HL-60/S4 treated with phorbol 12-myristate 13-acetate at 8.2 ng/mL for 4 days and 3 days (cell line): ENCODE data around the gene WDR5B.

Experiments used
- in situ Hi-C: fragments of 300-500 bp; cut with MboI; formaldehyde crosslinking; loops from 2 replicates; pipeline ENCODE4 v1.15.0; 2022; ENCODE audit warnings: low sequenced_read_pairs

WDR5B gene

DNA sequence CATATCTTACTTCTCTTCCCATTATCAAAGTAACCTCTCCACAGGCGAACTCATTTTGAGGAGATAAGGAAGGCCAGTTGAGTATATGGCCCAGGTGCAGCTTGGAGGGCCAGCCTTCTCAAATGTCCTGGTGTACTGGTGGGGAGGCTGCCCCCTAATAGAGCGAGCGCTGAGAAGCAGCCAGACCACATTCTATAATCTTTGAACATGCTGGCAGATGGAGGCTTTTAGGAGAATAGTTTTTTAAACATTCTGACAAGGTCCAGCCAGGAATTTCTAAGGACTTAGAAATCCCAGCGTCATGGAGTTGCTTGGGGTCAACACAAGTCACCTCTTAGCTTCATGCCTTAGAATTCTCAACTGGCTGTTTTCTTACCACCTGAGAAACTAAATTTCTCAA, 5.8 kb downstream of the WDR5B start:
- in situ Hi-C loops, result no loop called here

DNA sequence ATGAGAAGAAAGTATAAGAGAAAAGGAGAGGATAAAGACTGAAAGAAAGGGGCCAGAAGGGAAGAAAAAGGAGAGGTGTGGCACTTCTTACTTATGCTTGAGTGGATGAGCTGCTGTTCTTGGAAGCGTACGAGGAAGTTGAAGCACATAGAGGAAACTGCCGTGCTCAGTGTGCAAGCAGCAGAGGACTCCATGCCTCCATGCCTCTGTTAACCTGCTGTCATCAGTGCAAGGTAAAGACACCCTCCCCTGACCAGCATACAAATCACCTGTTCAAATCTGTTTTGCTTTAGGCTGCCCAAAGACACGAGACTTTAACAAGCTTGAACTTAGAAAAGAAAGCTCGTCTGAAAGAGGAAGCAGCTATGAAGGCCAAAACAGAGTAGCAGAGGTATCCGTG, 6.4 kb downstream of the WDR5B start:
- in situ Hi-C loops, result no loop called here

DNA sequence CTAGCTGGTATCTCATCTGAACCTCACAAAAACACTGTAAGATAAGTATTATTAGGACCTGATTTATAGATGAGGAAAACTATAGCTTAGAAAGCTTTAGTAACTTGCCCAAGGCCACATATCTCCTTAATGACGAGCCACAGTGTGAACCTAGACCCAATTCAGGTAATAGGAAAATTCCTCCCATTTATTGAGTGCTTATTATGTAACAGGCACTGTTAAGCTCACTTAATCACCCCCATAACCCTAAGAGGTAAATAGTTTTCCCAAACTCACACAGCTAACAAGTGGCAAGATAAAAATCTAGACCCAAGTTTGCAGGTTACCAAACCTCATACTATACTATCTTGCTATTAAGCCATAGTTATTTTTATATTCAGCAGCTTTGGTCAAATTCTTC, 7.9 kb downstream of the WDR5B start:
- in situ Hi-C loops, result no loop called here

DNA sequence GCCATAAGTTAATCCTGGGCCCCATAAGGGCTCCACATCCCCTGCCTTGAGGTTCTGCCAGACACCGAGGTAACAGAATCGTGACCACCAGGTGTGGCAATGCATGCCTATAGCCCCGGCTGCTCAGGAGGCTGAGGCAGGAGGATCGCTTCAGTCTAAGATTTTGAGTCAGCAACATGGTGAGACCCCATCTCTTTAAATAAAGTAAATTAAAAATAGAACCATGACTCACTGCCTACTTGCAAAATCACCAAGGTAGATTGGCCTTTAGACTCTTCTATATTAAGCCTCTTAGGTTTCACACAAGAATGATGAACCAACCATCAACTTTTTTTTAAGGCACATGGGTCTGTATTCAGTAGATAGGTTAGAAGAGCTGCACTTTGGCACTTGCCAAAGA, 9.7 kb downstream of the WDR5B start:
- in situ Hi-C loops, result no loop called here

DNA sequence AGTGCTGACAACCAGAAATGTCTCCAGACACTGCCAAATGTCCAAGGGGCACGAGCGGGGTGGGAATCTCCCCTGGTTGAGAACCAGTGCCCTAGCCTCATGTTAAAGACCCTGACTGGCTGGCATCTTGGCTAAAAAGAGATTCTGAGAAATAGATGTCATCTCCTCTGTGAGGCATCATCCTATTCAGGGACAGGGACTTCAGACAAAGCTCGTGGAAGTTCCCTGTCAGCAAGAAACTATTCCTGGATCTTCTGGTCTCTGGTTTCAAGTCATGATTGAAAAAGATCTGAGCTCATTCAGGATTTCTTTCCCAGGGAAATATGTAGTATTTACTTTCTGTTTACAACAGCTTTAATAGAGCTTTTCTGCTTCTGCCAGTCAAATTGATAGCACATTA, 10.8 kb downstream of the WDR5B start:
- in situ Hi-C loops, result no loop called here

DNA sequence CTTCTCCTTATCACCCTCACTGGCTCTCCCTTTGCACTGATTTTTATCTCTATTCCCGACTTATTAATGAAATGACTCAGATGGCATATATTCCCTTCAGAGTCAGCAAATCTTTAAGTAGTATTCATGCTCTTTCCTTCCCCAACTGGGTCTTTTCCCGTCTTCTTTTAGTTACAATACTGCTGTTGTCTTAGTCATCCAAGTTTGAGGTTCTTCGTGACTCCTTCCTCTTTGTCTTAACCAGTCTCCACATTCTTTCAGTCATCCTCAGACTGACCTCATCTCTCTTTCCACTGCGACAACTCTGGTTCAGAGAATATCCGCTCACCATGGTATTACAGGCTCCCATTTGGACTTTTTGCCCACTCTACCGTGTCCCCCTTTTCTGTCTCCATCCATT, 12.4 kb downstream of the WDR5B start:
- in situ Hi-C loops, result no loop called here

DNA sequence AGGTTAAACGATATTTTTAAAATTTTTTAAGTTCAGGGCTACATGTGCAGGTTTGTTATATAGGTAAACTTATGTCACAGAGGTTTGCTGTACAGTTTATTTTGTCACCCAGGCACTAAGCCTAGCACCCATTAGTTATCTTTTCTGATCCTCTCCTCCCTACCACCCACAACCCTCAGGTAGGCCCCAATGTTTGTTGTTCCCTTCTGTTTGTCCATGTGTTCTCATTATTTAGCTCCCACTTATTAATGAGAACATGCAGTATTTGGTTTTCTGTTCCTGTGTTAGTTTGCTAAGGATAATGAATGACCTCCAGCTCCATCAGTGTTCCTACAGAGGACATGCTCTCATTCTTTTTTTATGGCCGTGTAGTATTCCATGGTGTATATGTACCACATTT, 16.9 kb downstream of the WDR5B start:
- in situ Hi-C loops, result no loop called here

DNA sequence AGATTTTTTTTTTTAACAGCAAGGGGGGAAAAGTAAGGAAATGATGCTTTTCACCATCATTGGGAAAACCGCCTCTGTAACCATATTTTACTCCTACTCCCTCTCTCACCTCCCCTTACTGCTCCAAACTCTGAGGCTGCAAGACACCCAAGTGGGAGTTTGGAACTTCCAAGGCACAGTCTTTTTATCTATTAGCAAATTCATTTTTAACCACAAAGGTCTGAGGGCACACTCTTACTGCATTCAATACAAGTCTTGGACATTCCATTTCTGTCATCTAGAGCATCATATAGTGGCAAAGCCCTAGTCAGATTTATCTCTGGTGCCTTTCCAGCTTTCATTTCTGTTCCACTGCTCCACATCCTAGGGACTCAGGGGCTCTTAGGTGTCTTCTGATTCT, 18.7 kb downstream of the WDR5B start:
- in situ Hi-C loops, result no loop called here

DNA sequence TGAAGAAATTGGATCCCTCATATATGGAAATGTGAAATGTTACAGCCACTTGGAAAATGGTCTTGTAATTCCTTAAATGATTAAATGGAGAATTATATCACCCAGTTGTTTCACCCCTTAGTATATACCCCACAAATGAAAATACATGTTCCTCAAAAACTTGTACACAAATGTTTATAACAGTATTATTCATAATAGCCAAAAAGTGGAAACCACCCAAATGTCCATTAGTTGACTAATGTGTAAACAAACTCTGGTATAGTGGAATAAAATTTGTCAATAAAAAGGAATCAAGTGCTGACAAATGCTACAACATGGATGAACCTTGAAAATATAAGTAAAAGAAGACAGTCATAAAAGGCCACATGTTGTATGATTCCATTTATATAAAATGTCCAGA, 19.4 kb downstream of the WDR5B start:
- in situ Hi-C loops, result no loop called here

DNA sequence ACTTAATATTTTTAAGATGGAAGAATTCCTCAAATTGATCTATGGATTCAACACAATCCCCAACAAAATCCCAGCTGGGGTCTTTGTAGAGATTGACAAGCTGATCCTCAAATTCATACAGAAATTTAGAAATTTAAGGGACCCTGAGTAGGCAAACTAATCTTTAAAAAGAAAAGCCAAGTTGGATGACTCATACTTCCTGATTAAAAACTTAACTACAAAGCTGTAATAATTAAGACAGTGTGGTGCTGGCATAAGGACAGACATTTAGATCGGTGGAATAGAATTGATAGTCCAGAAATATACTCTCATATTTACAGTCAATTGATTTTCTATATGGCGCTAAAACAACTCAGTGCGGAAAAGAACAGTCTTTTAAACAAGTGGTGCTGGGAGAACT, 20.3 kb downstream of the WDR5B start:
- in situ Hi-C loops, result no loop called here

DNA sequence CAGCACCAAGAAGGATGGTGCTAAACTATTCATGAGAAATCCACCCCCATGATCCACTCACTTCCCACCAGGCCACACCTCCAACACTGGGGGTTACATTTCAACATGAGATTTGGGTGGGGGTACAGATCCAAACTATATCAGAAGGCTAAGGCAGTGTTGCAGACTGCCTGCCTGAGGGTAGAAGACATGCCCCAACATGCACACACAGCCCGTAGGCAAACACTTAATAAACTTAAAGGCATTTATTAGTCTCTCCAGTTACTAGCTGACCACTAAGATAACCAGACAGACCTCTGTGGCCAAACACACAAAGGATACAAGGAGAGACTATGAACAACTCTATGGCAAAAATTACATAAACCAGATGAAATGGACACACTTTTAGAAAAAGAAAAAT, 21.7 kb downstream of the WDR5B start:
- in situ Hi-C loops, result no loop called here

DNA sequence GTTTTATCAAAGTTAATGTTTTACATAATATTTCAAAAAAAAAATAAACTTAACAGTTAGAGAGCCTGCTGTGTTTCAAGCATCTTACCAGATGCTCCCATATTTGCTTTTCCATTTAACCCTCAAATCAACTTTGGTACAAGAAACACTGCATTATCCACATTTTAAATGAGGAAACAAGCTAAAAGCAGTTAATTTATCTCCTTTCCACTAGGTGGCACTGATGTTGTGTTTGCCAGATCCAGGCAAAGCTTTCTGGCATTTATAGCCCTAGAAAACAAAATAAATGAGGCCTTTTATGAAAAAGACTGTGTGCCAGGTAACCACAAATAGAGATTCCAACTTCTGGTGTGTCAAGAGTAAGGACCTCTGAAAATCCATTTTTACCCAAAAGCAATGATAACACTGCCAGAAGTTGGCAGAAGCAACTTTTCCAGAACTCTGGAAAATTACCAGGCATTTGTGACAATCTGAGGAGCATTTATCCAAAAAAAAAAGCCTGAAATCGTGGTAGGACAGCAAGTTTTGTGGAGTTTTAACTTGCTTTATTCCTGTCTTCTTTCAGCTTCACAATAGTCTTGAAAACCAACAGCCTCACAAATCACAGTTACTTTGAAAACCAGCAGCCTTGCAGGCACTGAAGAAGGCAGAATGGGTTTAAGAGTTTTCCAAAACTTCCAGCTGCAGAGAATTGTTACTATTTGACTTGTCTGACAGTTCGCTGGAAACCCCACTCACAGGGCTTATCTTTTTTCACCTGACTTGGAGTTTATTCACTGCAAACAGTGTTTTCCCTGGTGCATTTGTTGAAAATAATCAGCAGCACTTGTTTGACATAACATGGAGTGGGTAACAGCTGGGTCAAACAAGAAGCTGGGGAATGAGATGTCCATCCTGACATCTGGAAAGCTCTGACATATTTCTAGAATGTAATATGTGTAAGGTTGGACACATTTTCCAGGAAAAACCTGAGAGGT, 22.7 kb downstream of the WDR5B start:
- in situ Hi-C loops, result no loop called here

DNA sequence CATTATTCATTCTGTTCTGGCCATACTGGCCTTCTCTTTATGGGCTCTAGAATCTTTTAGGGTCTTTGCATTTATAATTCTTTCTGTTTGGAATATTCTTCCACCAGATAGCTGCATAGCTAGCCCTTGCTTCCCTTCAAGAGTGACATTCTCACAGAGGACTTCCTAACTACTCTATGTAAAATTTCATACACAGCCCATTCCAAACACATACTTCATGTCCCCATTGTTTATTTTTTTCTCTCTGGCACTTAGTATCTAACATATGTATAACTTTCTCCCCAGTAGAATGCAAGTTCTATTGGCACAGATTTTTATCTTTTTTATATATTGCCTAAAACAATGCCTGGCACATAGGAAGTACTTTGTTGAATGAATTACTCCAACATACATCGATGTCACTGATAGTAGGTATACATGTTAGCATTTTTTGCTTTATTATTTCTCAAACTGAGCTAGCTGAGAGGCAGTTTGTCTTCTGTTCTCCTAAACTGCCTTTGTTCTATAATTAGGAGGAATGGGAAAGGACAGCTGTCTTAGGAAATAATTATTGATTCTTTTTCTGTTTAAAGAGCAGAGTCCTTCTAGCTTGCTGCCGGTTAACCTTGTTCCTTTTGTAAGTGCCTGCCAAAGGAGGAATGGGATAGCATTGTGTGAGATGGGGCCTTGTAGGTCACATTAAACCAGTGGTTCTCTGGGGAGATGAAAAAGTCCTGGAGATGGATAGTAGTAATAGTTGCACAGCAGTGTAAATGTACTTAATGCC, 24.0 kb downstream of the WDR5B start:
- in situ Hi-C loops, result no loop called here

DNA sequence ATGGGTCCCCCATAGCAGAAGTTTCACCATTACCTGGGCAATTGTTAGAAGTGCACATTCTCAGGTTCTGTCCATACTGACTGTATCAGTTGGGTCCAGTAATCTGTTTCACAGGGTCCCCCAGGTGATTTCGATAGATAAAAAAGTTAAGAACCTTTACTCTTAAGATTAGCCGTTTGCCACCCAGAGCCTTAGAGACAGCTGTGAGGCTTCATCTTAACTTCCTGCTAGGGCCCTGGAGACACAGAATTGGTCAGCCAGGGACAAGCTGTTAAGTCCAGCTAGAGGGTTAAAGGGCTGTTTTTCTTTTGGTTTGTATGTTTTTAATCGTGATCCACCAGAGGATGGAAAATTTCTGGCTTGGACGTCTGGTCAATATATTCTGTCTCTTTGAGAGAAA, 25.2 kb downstream of the WDR5B start:
- in situ Hi-C loops, result no loop called here

DNA sequence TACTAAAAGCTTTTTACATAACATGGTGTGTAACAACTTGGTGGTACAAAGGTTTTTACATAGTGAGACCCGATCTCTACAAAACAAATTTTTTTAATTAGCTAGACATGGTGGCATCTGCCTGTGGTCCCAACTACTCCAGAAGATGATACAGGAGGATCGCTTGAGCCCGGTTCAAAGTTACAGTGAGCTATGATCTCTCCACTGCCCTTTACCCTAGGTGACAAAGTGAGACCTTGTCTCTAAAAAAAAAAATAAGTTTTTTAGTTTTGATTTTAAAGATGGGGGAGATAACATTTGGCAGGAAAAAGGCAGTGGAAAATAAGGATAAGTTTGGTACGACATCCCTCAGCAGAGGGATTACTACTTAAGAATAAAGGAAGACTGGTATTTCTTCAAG, 26.0 kb downstream of the WDR5B start:
- in situ Hi-C loops, result no loop called here

DNA sequence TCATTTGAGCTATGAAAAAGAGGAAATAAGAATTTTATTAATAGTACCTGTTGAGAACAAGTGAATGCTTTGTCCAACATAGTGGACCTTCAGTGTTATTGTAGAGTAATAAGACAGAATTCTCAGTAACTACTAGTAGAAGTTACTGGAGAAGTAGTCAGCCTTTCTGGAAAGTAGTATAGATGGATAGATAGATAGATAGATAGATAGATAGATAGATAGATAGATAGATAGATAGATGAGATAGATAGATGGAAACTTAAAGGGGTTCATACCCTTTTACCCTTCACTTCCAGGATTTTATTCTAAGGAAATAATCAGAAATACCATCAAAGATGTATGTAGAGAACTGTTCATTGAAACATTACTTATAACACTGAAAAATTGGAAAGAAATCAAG, 26.7 kb downstream of the WDR5B start:
- in situ Hi-C loops, result no loop called here

DNA sequence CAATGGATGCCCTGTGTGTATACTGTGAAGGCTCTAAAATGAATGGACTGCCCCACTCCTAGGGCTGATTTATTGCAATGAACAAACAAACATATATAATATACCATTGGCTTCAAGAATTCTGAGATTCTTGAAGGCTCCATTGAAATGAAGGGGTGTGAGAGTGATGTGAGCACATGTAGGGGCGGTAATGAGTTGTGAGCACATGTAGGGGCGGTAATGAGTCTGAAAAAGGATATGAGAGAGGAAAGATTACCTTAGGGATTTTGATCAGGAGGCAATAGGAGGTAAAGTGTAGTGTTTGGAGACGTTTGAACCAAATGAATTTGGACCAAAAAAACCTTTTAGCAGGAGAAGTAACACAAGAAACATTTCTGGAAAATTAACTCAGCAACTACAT, 28.2 kb downstream of the WDR5B start:
- in situ Hi-C loops, result no loop called here

DNA sequence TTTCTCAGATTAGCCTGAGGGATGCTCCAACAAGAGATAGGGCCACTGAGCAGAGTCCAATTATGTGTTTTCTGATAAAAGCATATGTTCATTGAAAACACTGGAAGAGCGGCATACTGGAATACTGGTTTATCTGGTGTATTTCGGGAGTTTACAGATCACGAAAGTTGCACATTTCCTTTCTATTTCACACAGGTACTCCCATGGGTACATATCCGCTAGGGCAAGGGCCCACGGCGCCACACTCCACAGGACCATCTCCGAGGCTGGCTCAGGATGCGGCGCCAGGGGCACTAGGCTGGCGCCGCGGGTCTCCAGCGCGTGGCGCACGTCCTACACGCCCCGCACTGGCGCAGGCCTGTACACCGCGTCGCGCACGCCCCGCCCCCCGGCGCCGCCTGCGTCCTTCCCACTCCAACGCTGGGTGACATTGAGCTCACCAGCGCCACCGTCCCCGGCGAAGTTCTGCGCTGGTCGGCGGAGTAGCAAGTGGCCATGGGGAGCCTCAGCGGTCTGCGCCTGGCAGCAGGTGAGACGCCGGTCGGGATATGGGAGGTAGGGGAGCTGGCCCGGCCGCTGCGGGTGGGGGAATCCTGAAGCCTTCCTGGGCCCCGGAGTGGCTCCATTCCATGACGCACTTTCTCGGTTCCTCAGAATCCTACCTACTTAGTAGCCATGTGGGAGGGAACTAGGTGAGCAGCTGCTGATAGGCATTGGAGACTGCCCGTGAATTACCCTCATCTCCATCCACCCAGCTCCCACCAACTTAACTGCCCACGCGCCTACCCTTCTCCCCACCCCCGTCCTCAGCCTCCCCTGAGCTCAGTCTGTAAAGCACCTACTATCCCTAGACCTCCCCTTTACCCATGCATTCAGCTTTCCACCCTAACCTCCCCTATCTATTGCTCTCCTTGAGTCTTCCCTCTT, 31.8 kb downstream of the WDR5B start, which contains the start of gene FAM162A:
FAM162A (plus strand) TSS at position 412 of the 927 bp plus-strand sequence; CDS start at position 496, 84 bp downstream.
- in situ Hi-C loops, result no loop called here

DNA sequence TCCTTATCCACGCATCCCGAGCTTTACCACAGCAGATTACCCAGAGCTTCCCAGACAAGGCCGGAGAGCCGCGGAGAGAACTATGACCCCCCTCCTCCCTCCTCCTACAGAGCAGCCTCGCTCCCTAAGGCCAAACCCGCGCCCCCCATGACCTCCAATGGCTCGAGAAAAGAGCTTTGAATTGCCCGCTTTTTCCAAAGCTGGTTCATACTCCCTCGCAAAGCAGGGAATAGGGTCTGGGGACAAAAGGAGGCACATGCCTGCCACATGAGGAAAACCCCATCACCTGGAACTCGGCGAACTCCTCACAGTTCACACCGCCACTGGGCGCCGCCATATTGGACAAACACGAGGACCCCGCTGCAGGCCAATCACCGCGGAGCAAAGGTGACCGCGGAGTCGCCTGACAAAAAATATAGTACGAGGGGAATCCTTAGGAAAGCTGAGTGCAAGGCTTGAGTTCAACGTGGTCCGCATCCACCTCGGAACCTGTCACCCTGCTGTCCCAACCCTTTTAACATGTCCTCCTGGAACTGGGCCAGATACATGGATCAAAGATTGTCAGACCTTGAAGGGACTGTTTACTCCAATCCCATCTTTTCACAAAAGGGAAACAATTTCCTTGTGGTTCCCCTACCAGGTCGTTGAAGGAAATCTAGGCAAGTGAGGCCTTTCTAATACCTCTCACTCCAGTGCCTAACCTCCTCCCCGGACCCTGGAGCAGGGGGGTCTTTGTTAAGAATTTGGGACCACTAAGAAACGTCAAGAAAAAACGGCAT, 32.8 kb downstream of the WDR5B start, which contains the start of gene MIX23:
MIX23 (minus strand) TSS at position 344 of the 779 bp plus-strand sequence; CDS start at position 337, 7 bp downstream.
- in situ Hi-C loops, result no loop called here

DNA sequence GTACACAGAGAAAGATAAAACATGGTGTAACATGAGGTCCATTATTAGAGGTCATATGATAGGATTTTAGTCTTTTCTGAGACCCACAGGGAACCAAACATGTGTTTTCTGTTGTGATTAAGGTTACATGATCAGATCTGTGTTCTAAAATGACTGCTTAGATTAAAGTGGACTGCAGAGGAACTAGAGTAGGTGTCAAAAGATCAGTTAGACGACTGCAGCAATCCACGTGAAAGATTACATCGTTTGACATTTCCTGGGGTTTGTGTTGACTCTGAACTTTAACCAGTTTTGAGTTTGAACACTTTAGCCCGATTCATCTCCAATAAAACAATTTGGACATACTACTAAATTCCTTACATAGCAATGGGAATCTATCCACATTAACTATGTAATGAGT, 37.9 kb downstream of the WDR5B start:
- in situ Hi-C loops, result no loop called here
